COLO829 (cell line): ENCODE data around the gene NYNRIN.
"Not testable (repeated sequence)": the region's sequence is repeated elsewhere in the genome, so short reads cannot be mapped to it uniquely, and the experiment has no call there.

Source experiments
- DNase-seq: peaks from one replicate; pipeline ENCODE4 v3.0.0; 2012; ENCODE audit warnings: low spot score

The NYNRIN gene

GRCh38 chr14:24431569-24432258 lies 32.9 kb downstream of the NYNRIN start:
- peak; percentile 92 for DNase-seq

GRCh38 chr14:24432259-24433131 lies 33.7 kb downstream of the NYNRIN start:
- no peak for DNase-seq

- DNase-seq = no peak
These were observed 35.2 kb downstream of the NYNRIN start for GRCh38 chr14:24434036-24434435.

- no peak for DNase-seq
These were observed 35.9 kb downstream of the NYNRIN start for GRCh38 chr14:24434676-24435075.

GRCh38 chr14:24435192-24435810 lies 36.5 kb downstream of the NYNRIN start:
- no peak for DNase-seq

GRCh38 chr14:24435998-24436354 lies 37.2 kb downstream of the NYNRIN start:
- DNase-seq = no peak

GRCh38 chr14:24436355-24437019 lies 37.7 kb downstream of the NYNRIN start:
- DNase-seq = peak; percentile 82

GRCh38 chr14:24437020-24437735 lies 38.4 kb downstream of the NYNRIN start:
- DNase-seq = no peak

- no peak for DNase-seq
These were observed 38.9 kb downstream of the NYNRIN start for GRCh38 chr14:24437736-24438067.

- DNase-seq = no peak
These were observed 39.7 kb downstream of the NYNRIN start for GRCh38 chr14:24438223-24439097.

- no peak for DNase-seq
These were observed 40.5 kb downstream of the NYNRIN start for GRCh38 chr14:24439257-24439656.

- no peak for DNase-seq
These were observed 41.2 kb downstream of the NYNRIN start for GRCh38 chr14:24439830-24440605.

GRCh38 chr14:24440606-24441399 lies 42.0 kb downstream of the NYNRIN start:
- DNase-seq = no peak

GRCh38 chr14:24441485-24441884 lies 42.7 kb downstream of the NYNRIN start:
- no peak for DNase-seq

GRCh38 chr14:24441904-24442239 lies 43.1 kb downstream of the NYNRIN start:
- DNase-seq = no peak

GRCh38 chr14:24442240-24443052 lies 43.6 kb downstream of the NYNRIN start, which contains the start of gene SDR39U1:
Gene SDR39U1 (minus strand): TSS chr14:24442776. CDS start chr14:24442769, 7 bp downstream.
- DNase-seq = peak; percentile 100

- no peak for DNase-seq
These were observed 44.4 kb downstream of the NYNRIN start for GRCh38 chr14:24443053-24443665.

GRCh38 chr14:24450828-24451227 lies 52.0 kb downstream of the NYNRIN start:
- DNase-seq = not testable (repeated sequence)
